Thymus (tissue), 11 donors: ENCODE measurements around the gene MRPL50. TPM values are rescaled to one million over a fixed set of nuclear protein-coding genes. Genes with fewer than 3 reads are reported as not detected.
A peak's percentile ranks its signal among the peaks of the same experiment; 100 is the strongest.

Experiments used
- DNase-seq, 9 donors: peaks; one replicate each; pipeline ENCODE4 v3.0.0-alpha.2; 2013; ENCODE audit warnings: low spot score in 9 of 9, low read depth in 6 of 9, missing footprints in 1 of 9
- H3K27ac ChIP-seq, 2 donors: one replicate each; pipeline ENCODE4 v1.5.1; 2013; ENCODE audit warnings: control low read depth in 1 of 2, low read depth in 1 of 2, low read length in 1 of 2, mild to moderate bottlenecking in 1 of 2, moderate library complexity in 1 of 2
- H3K27me3 ChIP-seq, 2 donors: one replicate each; pipeline ENCODE4 v1.5.1; 2013; ENCODE audit warnings: low read length in 1 of 2; ENCODE audit not compliant: control insufficient read depth in 2 of 2, insufficient read depth in 1 of 2
- H3K36me3 ChIP-seq, 2 donors: one replicate each; pipeline ENCODE4 v1.5.1; 2013; ENCODE audit warnings: low read length in 1 of 2, mild to moderate bottlenecking in 1 of 2, moderate library complexity in 1 of 2; ENCODE audit not compliant: control insufficient read depth in 2 of 2, insufficient read depth in 2 of 2
- H3K4me1 ChIP-seq, 2 donors: one replicate each; pipeline ENCODE4 v1.5.1; 2013; ENCODE audit warnings: low read length in 2 of 2; ENCODE audit not compliant: control insufficient read depth in 2 of 2, insufficient read depth in 2 of 2
- H3K4me3 ChIP-seq, 2 donors: one replicate each; pipeline ENCODE4 v1.5.1; 2013; ENCODE audit warnings: low read length in 2 of 2, control low read depth in 1 of 2, mild to moderate bottlenecking in 1 of 2
- H3K9me3 ChIP-seq, 2 donors: one replicate each; pipeline ENCODE4 v1.5.1; 2013; ENCODE audit warnings: low read length in 1 of 2, mild to moderate bottlenecking in 1 of 2; ENCODE audit not compliant: control insufficient read depth in 2 of 2, insufficient read depth in 1 of 2
- WGBS: extraction: QIAGEN DNeasy Blood & Tissue Kit; methylation state at CpG from one replicate; pipeline ENCODE4 v1.1.7; 2013; 5-methylcytosine and 5-hydroxymethylcytosine counted together
- polyA plus RNA-seq: library from polyadenylated mRNA; stranded (reverse); fragments of 200-250 nt; gene quantifications from one replicate; pipeline ENCODE4 v1.2.3, GENCODE V29; 2013
- total RNA-seq: library from RNA; stranded (reverse); fragments of 120-200 nt; gene quantifications from one replicate; pipeline ENCODE4 v1.2.4, GENCODE V29; 2013
- donor health status: healthy.

MRPL50 gene
- total and polyA plus RNA-seq, 2 donors, result 13.5 to 15.7 TPM

- Histone ChIP-seq H3K4me3 (no peak overlapping the region), H3K36me3 (peaks cover 30 to 40% of the 10 kb centered on the region in 2 donors), H3K27ac (no peak overlapping the region), H3K27me3 (no peaks in the 10 kb centered on the region), H3K9me3 (peaks cover 4 to 19% of the 10 kb centered on the region in 2 donors), H3K4me1 (no peaks in the 10 kb centered on the region)
- 98% methylated on average over 5 of the region's 5 CpGs for WGBS
- DNase-seq, result no peak
Observed at GRCh38 chr9:101408374-101409078, 10.1 kb upstream of the MRPL50 start.

GRCh38 chr9:101403516-101404285 is 5.3 kb upstream of the MRPL50 start:
- H3K9me3 ChIP-seq, result peaks cover 4 to 11% of the 10 kb centered on the region in 2 donors
- peaks cover 10 to 14% of the 10 kb centered on the region in 2 donors for H3K4me1 ChIP-seq
- peaks cover 28 to 49% of the 10 kb centered on the region in 2 donors for H3K36me3 ChIP-seq
- no peak for DNase-seq
- no peaks in the 10 kb centered on the region for H3K27me3 ChIP-seq
- no peak overlapping the region for H3K4me3 ChIP-seq
- 96% methylated on average over 9 of the region's 9 CpGs for WGBS
- H3K27ac ChIP-seq, result no peak overlapping the region

GRCh38 chr9:101400120-101400519 is 1.7 kb upstream of the MRPL50 start:
- no peaks in the 10 kb centered on the region for H3K27me3 ChIP-seq
- DNase-seq, result no peak
- H3K27ac ChIP-seq, result no peak overlapping the region
- peaks cover 12 to 16% of the 10 kb centered on the region in 2 donors for H3K4me1 ChIP-seq
- H3K4me3 ChIP-seq, result peak overlapping the region; percentile 82 to 86
- 75% methylated on average over 5 of the region's 5 CpGs for WGBS
- H3K9me3 ChIP-seq, result no peaks in the 10 kb centered on the region
- H3K36me3 ChIP-seq, result peaks cover 10 to 23% of the 10 kb centered on the region in 2 donors

- WGBS, result 12% methylated on average over 2 of the region's 2 CpGs
- H3K9me3 ChIP-seq, result no peaks in the 10 kb centered on the region
- peaks cover 12 to 16% of the 10 kb centered on the region in 2 donors for H3K4me1 ChIP-seq
- DNase-seq, result peak in 2 of 9 donors; percentile 13 to 24
- H3K36me3 ChIP-seq, result peaks cover 10 to 22% of the 10 kb centered on the region in 2 donors
- H3K27me3 ChIP-seq, result no peaks in the 10 kb centered on the region
- H3K27ac ChIP-seq, result no peak overlapping the region
- peak overlapping the region; percentile 82 to 86 for H3K4me3 ChIP-seq
Observed at GRCh38 chr9:101399643-101399970, 1.2 kb upstream of the MRPL50 start.

- H3K9me3 ChIP-seq, result no peaks in the 10 kb centered on the region
- H3K4me1 ChIP-seq, result peaks cover 12 to 16% of the 10 kb centered on the region in 2 donors
- DNase-seq, result peak in 4 of 9 donors; percentile 13 to 45 (median 30)
- peak overlapping the region; percentile 82 to 86 for H3K4me3 ChIP-seq
- H3K27me3 ChIP-seq, result no peaks in the 10 kb centered on the region
- H3K27ac ChIP-seq, result peak overlapping the region; percentile 61 to 79
- WGBS, result 2% methylated on average over 28 of the region's 28 CpGs
- peaks cover 10 to 24% of the 10 kb centered on the region in 2 donors for H3K36me3 ChIP-seq
Observed at GRCh38 chr9:101398930-101399642, 668 bp upstream of the MRPL50 start.

- no peaks in the 10 kb centered on the region for H3K9me3 ChIP-seq
- peak overlapping the region; percentile 82 to 86 for H3K4me3 ChIP-seq
- H3K27ac ChIP-seq, result peak overlapping the region in 1 of 2 donors; percentile 81
- 15% methylated on average over 4 of the region's 4 CpGs for WGBS
- H3K36me3 ChIP-seq, result peaks cover 0 to 12% of the 10 kb centered on the region in 2 donors
- DNase-seq, result peak in 1 of 9 donors; percentile 2
- H3K4me1 ChIP-seq, result peaks cover 12 to 16% of the 10 kb centered on the region in 2 donors
- H3K27me3 ChIP-seq, result no peaks in the 10 kb centered on the region
Observed at GRCh38 chr9:101397746-101398067, 711 bp downstream of the MRPL50 start.

- peaks cover 7 to 13% of the 10 kb centered on the region in 2 donors for H3K36me3 ChIP-seq
- no peaks in the 10 kb centered on the region for H3K27me3 ChIP-seq
- 95% methylated on average over 1 of the region's 1 CpG for WGBS
- DNase-seq, result no peak
- no peak overlapping the region for H3K27ac ChIP-seq
- H3K4me3 ChIP-seq, result no peak overlapping the region
- no peaks in the 10 kb centered on the region for H3K9me3 ChIP-seq
- H3K4me1 ChIP-seq, result peaks cover 7 to 8% of the 10 kb centered on the region in 2 donors
Observed at GRCh38 chr9:101394687-101395086, 3.7 kb downstream of the MRPL50 start.

GRCh38 chr9:101393135-101393534 is 5.3 kb downstream of the MRPL50 start:
- Histone ChIP-seq H3K27ac (no peak overlapping the region), H3K36me3 (peaks cover 7 to 23% of the 10 kb centered on the region in 2 donors), H3K9me3 (no peaks in the 10 kb centered on the region), H3K4me3 (no peak overlapping the region), H3K4me1 (peaks cover 2% of the 10 kb centered on the region in 2 donors), H3K27me3 (no peaks in the 10 kb centered on the region)
- no peak for DNase-seq
- WGBS, result 98% methylated on average over 3 of the region's 3 CpGs
